Small intestine (tissue), 7 donors: ENCODE data around the gene IL3. TPM values are rescaled to one million over a fixed set of nuclear protein-coding genes. Genes with fewer than 3 reads are reported as not detected.
"Not testable (repeated sequence)": the region's sequence is repeated elsewhere in the genome, so short reads cannot be mapped to it uniquely, and the experiment has no call there.

Experiments
- DNase-seq, 2 donors: peaks; one replicate each; pipeline versions ENCODE4 v3.0.0 to v3.0.0-alpha.2; 2013
- FAIRE-seq: peaks from 2 replicates; lab custom pipeline; 2012; peaks lifted over from hg19 to GRCh38; lab: Jason Lieb, UNC
- H3K27ac ChIP-seq, 3 donors: one replicate each; pipeline ENCODE4 v1.5.1; 2013; ENCODE audit warnings: low read length in 2 of 3, mild to moderate bottlenecking in 2 of 3, control low read depth in 1 of 3, inconsistent platforms in 1 of 3, low read depth in 1 of 3, moderate library complexity in 1 of 3
- H3K27me3 ChIP-seq, 3 donors: one replicate each; pipeline ENCODE4 v1.6.1; 2013; ENCODE audit warnings: low read length in 3 of 3, inconsistent platforms in 1 of 3; ENCODE audit not compliant: control insufficient read depth in 3 of 3, insufficient read depth in 3 of 3
- H3K36me3 ChIP-seq, 3 donors: one replicate each; pipeline ENCODE4 v1.6.1; 2013; ENCODE audit warnings: low read length in 3 of 3, inconsistent platforms in 1 of 3, low read depth in 1 of 3, mild to moderate bottlenecking in 1 of 3, moderate library complexity in 1 of 3; ENCODE audit not compliant: control insufficient read depth in 3 of 3, insufficient read depth in 2 of 3
- H3K4me1 ChIP-seq, 3 donors: one replicate each; pipeline ENCODE4 v1.6.1; 2013; ENCODE audit warnings: low read length in 2 of 3, inconsistent platforms in 1 of 3, low read depth in 1 of 3, mild to moderate bottlenecking in 1 of 3, moderate library complexity in 1 of 3; ENCODE audit not compliant: control insufficient read depth in 3 of 3, insufficient read depth in 2 of 3
- H3K4me3 ChIP-seq, 3 donors: one replicate each; pipeline ENCODE4 v1.5.1; 2013; ENCODE audit warnings: low read length in 3 of 3, control low read depth in 1 of 3, inconsistent platforms in 1 of 3, low read depth in 1 of 3, mild to moderate bottlenecking in 1 of 3, moderate library complexity in 1 of 3
- H3K9me3 ChIP-seq, 2 donors: one replicate each; pipeline ENCODE4 v1.6.1; 2013; ENCODE audit warnings: low read depth in 1 of 2, low read length in 1 of 2; ENCODE audit not compliant: control insufficient read depth in 2 of 2, insufficient read depth in 1 of 2
- WGBS, 3 donors: extraction: QIAGEN DNeasy Blood & Tissue Kit; methylation state at CpG; one replicate each; pipeline ENCODE4 v1.1.7; 2013; 5-methylcytosine and 5-hydroxymethylcytosine counted together
- polyA plus RNA-seq, 4 donors: library from polyadenylated mRNA; stranded (reverse) in 3 of 4; unstranded in 1 of 4; fragments of 200-250 nt in 3 of 4; fragments of 120-200 nt in 1 of 4; gene quantifications; one replicate each; pipeline versions ENCODE4 v1.2.1 to v1.2.3, GENCODE V29; 2013
- donor health status: healthy with polysubstance abuse.
- donor health status: control.
- donor health status: control.
- donor health status: Bipolar disorder and iron deficiency.
- donor health status: healthy.

IL3 gene
- polyA plus RNA-seq, 4 donors, result not detected

DNA sequence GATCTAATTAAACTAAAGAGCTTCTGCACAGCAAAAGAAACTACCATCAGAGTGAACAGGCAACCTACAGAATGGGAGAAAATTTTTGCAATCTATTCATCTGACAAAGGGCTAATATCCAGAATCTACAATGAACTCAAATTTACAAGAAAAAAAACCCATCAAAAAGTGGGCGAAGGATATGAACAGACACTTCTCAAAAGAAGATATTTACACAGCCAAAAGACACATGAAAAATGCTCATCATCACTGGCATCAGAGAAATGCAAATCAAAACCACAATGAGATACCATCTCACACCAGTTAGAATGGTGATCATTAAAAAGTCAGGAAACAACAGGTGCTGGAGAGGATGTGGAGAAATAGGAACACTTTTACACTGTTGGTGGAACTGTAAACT is 48.0 kb downstream of the IL3 start:
- H3K27ac ChIP-seq, H3K36me3 ChIP-seq, H3K27me3 ChIP-seq, H3K9me3 ChIP-seq, FAIRE-seq, H3K4me3 ChIP-seq, DNase-seq, H3K4me1 ChIP-seq: not testable (repeated sequence)
- WGBS, 3 donors, result 96 to 100% (median 98%) methylated on average over 1 of the region's 1 CpG

GRCh38 chr5:132108957-132109356 is 48.5 kb downstream of the IL3 start:
- 85 to 92% (median 90%) methylated on average over 2 to 3 of the region's 4 CpGs for WGBS, 3 donors

DNA sequence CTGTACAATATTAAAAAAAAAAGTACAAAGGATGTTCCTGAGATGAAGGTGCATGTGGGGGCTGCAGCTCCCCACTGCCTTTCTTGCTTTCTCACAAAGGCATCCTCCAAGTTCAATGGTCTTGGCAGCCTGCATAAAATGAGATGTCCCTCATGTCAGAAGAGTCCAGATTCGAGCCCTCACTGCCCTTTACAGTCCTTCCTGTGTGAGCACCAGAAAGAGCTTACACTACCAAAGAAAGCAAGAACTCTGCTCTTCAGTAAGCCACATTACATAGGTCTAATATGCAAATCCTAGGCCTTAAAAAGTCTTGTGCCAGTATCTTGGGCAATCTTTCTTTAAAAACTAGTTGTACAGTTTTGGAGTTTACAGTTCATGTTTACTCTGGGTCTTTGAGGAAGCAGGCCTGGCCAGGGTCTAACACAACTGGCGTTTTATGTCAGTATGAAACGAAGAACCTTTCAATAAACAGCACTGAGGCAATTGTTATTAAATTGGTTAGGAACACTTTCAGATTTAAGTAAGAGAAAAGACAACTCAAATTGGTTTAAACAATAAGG is 49.1 kb downstream of the IL3 start:
- Histone ChIP-seq H3K27ac (no peak overlapping the region), H3K27me3 (no peaks in the 10 kb centered on the region), H3K4me1 (no peaks in the 10 kb centered on the region), H3K36me3 (no peaks in the 10 kb centered on the region), H3K9me3 (no peaks in the 10 kb centered on the region), H3K4me3 (no peak overlapping the region)
- no peak for DNase-seq
- FAIRE-seq, result no peak
- 54 to 57% (median 54%) methylated on average over 3 of the region's 3 CpGs for WGBS, 3 donors

More at GRCh38 chr5:132108957-132109356, 48.5 kb downstream of the IL3 start:
- not testable (repeated sequence) for DNase-seq, H3K9me3 ChIP-seq, FAIRE-seq, H3K4me3 ChIP-seq, H3K4me1 ChIP-seq, H3K36me3 ChIP-seq, H3K27ac ChIP-seq, H3K27me3 ChIP-seq

DNA sequence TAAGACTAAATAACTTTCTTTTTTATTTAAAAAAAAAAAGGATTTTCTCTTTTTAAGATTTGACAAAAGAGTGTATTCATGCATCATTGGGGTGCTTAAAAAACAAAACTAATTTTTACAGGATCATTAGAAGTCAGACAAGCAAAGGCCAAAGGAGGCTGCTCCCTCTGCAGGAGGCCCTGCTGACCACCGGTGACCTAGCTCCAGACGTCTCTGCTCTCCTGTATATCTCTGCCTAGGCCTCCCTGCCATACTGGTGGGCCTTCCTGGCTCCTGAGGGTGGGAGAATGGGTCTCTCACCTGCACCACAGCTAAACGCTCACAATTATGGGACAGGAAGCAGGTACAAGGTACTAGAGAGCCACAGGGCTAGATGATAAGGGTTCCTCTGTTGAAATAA is 49.7 kb downstream of the IL3 start:
- FAIRE-seq (no peak), DNase-seq (no peak)
- H3K4me1 ChIP-seq, result no peaks in the 10 kb centered on the region
- H3K36me3 ChIP-seq, result no peaks in the 10 kb centered on the region
- no peaks in the 10 kb centered on the region for H3K27me3 ChIP-seq
- H3K27ac ChIP-seq, result peak overlapping the region in 1 of 3 donors; percentile 19
- H3K9me3 ChIP-seq, result no peaks in the 10 kb centered on the region
- 59 to 70% (median 66%) methylated on average over 3 of the region's 3 CpGs for WGBS, 3 donors
- no peak overlapping the region for H3K4me3 ChIP-seq

DNA sequence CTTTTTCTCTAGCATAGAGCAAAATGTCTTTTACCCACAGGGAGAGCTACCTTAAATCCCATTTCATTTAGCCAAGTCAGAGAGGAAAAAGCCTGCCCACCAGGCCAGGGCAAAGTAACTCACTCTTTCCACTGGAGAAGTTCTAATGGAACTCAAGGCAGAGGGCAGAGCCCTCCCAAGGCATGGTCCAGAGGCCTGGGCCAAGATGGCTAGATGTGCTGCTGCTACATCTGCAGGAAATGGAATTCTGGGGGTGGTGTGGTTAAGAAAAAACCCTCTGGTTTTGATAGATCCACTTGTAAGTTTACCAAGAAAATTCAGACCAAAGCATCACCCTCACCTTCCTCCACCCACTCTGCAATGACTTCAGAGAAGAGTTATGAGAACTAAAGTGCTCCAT is 50.5 kb downstream of the IL3 start:
- Histone ChIP-seq H3K9me3 (no peaks in the 10 kb centered on the region), H3K4me3 (no peak overlapping the region), H3K4me1 (no peaks in the 10 kb centered on the region), H3K27ac (no peak overlapping the region), H3K27me3 (no peaks in the 10 kb centered on the region), H3K36me3 (no peaks in the 10 kb centered on the region)
- FAIRE-seq (no peak), DNase-seq (no peak)

- FAIRE-seq (no peak), DNase-seq (no peak)
- no peak overlapping the region for H3K27ac ChIP-seq
- no peaks in the 10 kb centered on the region for H3K9me3 ChIP-seq
- no peaks in the 10 kb centered on the region for H3K36me3 ChIP-seq
- 83 to 89% (median 86%) methylated on average over 3 of the region's 3 CpGs for WGBS, 3 donors
- H3K27me3 ChIP-seq, result no peaks in the 10 kb centered on the region
- no peak overlapping the region for H3K4me3 ChIP-seq
- H3K4me1 ChIP-seq, result no peaks in the 10 kb centered on the region
These were observed 51.7 kb downstream of the IL3 start for GRCh38 chr5:132112111-132112510.

Other genes starting within 250 kb of the IL3 start
- gene MEIKIN, start 115.0 kb upstream of the IL3 start, polyA plus RNA-seq, result 1 to 10 TPM in 1 of 4 donors, not detected in 3; 3.8 TPM
- 1 to 10 TPM in 3 of 4 donors, under 1 TPM in 1; 0.89 to 4.9 (median 2.7) TPM for gene ACSL6, start 49.0 kb upstream of the IL3 start, polyA plus RNA-seq
- under 1 TPM in 1 of 4 donors, not detected in 3; 0.25 TPM for gene CSF2, start 13.1 kb downstream of the IL3 start, polyA plus RNA-seq
- 10 to 100 TPM; 15.7 to 34.3 (median 22.0) TPM for gene P4HA2, start 167.2 kb downstream of the IL3 start, polyA plus RNA-seq
- gene PDLIM4, start 197.0 kb downstream of the IL3 start, polyA plus RNA-seq, result 10 to 100 TPM in 2 of 4 donors, 1 to 10 TPM in 2; 2.5 to 15.0 (median 10.1) TPM
- gene SLC22A4, start 233.7 kb downstream of the IL3 start, polyA plus RNA-seq, result 10 to 100 TPM in 1 of 4 donors, 1 to 10 TPM in 3; 1.5 to 10.9 (median 5.0) TPM